H9 (cell line): ENCODE data around the gene PDLIM3. TPM values are rescaled to one million over a fixed set of nuclear protein-coding genes. Genes with fewer than 3 reads are reported as not detected.

Experiments
- DNase-seq: peaks from one replicate; pipeline ENCODE4 v3.0.0-alpha.2; 2017
- H2AFZ ChIP-seq: one replicate; pipeline ENCODE4 v1.6.1; 2013; ENCODE audit warnings: mild to moderate bottlenecking, low read length, control low read depth, moderate library complexity
- H2AK5ac ChIP-seq: 2 replicates; pipeline ENCODE4 v1.6.1; 2013; ENCODE audit warnings: low read length, control low read depth, mixed read lengths; ENCODE audit not compliant: insufficient read length
- H2BK120ac ChIP-seq: one replicate; pipeline ENCODE4 v1.6.1; 2013; ENCODE audit warnings: low read depth, mild to moderate bottlenecking, low read length, control low read depth, inconsistent platforms; ENCODE audit not compliant: poor library complexity, severe bottlenecking
- H2BK12ac ChIP-seq: 2 replicates; pipeline ENCODE4 v1.6.1; 2013; ENCODE audit warnings: low read length, control low read depth, mixed read lengths, low read depth; ENCODE audit not compliant: insufficient read length
- H2BK15ac ChIP-seq: 2 replicates; pipeline ENCODE4 v1.6.1; 2013; ENCODE audit warnings: low read depth, low read length, control low read depth
- H2BK20ac ChIP-seq: one replicate; pipeline ENCODE4 v1.6.1; 2013; ENCODE audit warnings: low read depth, mild to moderate bottlenecking, low read length, control low read depth, inconsistent platforms; ENCODE audit not compliant: poor library complexity, severe bottlenecking
- H2BK5ac ChIP-seq: 2 replicates; pipeline ENCODE4 v1.6.1; 2013; ENCODE audit warnings: low read length, control low read depth, mixed read lengths; ENCODE audit not compliant: insufficient read length
- H3K14ac ChIP-seq: 2 replicates; pipeline ENCODE4 v1.6.1; 2013; ENCODE audit warnings: low read length, control low read depth; ENCODE audit not compliant: insufficient read depth
- H3K18ac ChIP-seq: 2 replicates; pipeline ENCODE4 v1.6.1; 2013; ENCODE audit warnings: low read depth, mild to moderate bottlenecking, mixed read lengths, low read length, control low read depth; ENCODE audit not compliant: insufficient read length
- H3K23ac ChIP-seq: 2 replicates; pipeline ENCODE4 v1.6.1; 2013; ENCODE audit warnings: low read length, control low read depth, mixed read lengths, low read depth; ENCODE audit not compliant: insufficient read length
- H3K23me2 ChIP-seq: 2 replicates; pipeline ENCODE4 v1.6.1; 2013; ENCODE audit warnings: low read depth, mild to moderate bottlenecking, mixed read lengths, low read length, control low read depth; ENCODE audit not compliant: insufficient read length, poor library complexity, severe bottlenecking
- H3K27ac ChIP-seq: 2 replicates; pipeline ENCODE4 v1.5.1; 2013; ENCODE audit warnings: low read length, control low read depth, mixed read lengths, low read depth; ENCODE audit not compliant: insufficient read length
- H3K27me3 ChIP-seq: 2 replicates; pipeline ENCODE4 v1.6.1; 2013; ENCODE audit warnings: low read length, control low read depth, inconsistent platforms; ENCODE audit not compliant: insufficient read depth
- H3K4ac ChIP-seq: 2 replicates; pipeline ENCODE4 v1.6.1; 2013; ENCODE audit warnings: low read depth, mild to moderate bottlenecking, control low read depth, inconsistent platforms, low read length, moderate library complexity
- H3K4me1 ChIP-seq: 2 replicates; pipeline ENCODE4 v1.6.1; 2013; ENCODE audit warnings: low read length, control low read depth, inconsistent platforms; ENCODE audit not compliant: insufficient read depth
- H3K4me2 ChIP-seq: 2 replicates; pipeline ENCODE4 v1.6.1; 2013; ENCODE audit warnings: low read length, control low read depth, mixed read lengths; ENCODE audit not compliant: insufficient read length, insufficient read depth
- H3K56ac ChIP-seq: 2 replicates; pipeline ENCODE4 v1.6.1; 2013; ENCODE audit warnings: low read depth, mild to moderate bottlenecking, mixed read lengths, low read length, control low read depth; ENCODE audit not compliant: insufficient read length
- H3K79me1 ChIP-seq: 2 replicates; pipeline ENCODE4 v1.6.1; 2013; ENCODE audit warnings: low read depth, mild to moderate bottlenecking, moderate library complexity, low read length, control low read depth, inconsistent platforms; ENCODE audit not compliant: insufficient read depth, poor library complexity, severe bottlenecking
- H3K79me2 ChIP-seq: 2 replicates; pipeline ENCODE4 v1.6.1; 2013; ENCODE audit warnings: low read length, control low read depth, inconsistent platforms; ENCODE audit not compliant: insufficient read depth
- H3K9ac ChIP-seq: 2 replicates; pipeline ENCODE4 v1.6.1; 2013; ENCODE audit warnings: low read length, control low read depth, mixed read lengths; ENCODE audit not compliant: insufficient read length; ENCODE audit errors: extremely low read depth
- H3K9me3 ChIP-seq: one replicate; pipeline ENCODE4 v1.6.1; 2013; ENCODE audit warnings: low read depth, low read length, inconsistent platforms; ENCODE audit not compliant: control insufficient read depth
- H3T11ph ChIP-seq: one replicate; pipeline ENCODE4 v1.6.1; 2013; ENCODE audit warnings: mild to moderate bottlenecking, low read length, control low read depth, inconsistent platforms
- H4K20me1 ChIP-seq: one replicate; pipeline ENCODE4 v1.6.1; 2013; ENCODE audit not compliant: control insufficient read depth, insufficient read length, insufficient read depth
- H4K5ac ChIP-seq: 2 replicates; pipeline ENCODE4 v1.6.1; 2013; ENCODE audit warnings: low read depth, mild to moderate bottlenecking, mixed read lengths, low read length, control low read depth; ENCODE audit not compliant: insufficient read length
- H4K8ac ChIP-seq: replicated peaks from 2 replicates; pipeline ENCODE4 v1.6.1; 2013; ENCODE audit warnings: low read length, control low read depth, mixed read lengths, low read depth; ENCODE audit not compliant: insufficient read length
- H4K91ac ChIP-seq: 2 replicates; pipeline ENCODE4 v1.6.1; 2013; ENCODE audit warnings: low read depth, mild to moderate bottlenecking, moderate library complexity, mixed read lengths, low read length, control low read depth; ENCODE audit not compliant: insufficient read length
- H3K27ac Mint-ChIP-seq, 3 experiments: 2 replicates in 2 of 3; 3 replicates in 1 of 3; pipeline ENCODE4 v1.8.0; 2020 to 2021; ENCODE audit warnings: mixed read lengths in 3 of 3, mild to moderate bottlenecking in 1 of 3, moderate library complexity in 1 of 3
- H3K27me3 Mint-ChIP-seq: 2 replicates; pipeline ENCODE4 v1.8.0; 2021; ENCODE audit warnings: low read depth, mild to moderate bottlenecking, moderate library complexity, mixed read lengths
- H3K36me3 Mint-ChIP-seq, 3 experiments: 2 replicates in 2 of 3; 3 replicates in 1 of 3; pipeline ENCODE4 v1.8.0; 2020 to 2021; ENCODE audit warnings: low read depth in 3 of 3, mixed read lengths in 3 of 3; ENCODE audit not compliant: insufficient read depth in 1 of 3
- H3K4me1 Mint-ChIP-seq, 2 experiments: 2 replicates each; pipeline ENCODE4 v1.8.0; 2020; ENCODE audit warnings: mixed read lengths in 2 of 2
- H3K4me3 Mint-ChIP-seq, 2 experiments: 2 replicates in 1 of 2; 3 replicates in 1 of 2; pipeline ENCODE4 v1.8.0; 2020 to 2021; ENCODE audit warnings: mild to moderate bottlenecking in 2 of 2, mixed read lengths in 2 of 2, moderate library complexity in 1 of 2
- H3K9me3 Mint-ChIP-seq, 2 experiments: 2 replicates in 1 of 2; 3 replicates in 1 of 2; pipeline ENCODE4 v1.8.0; 2020; ENCODE audit warnings: mild to moderate bottlenecking in 2 of 2, mixed read lengths in 2 of 2, moderate library complexity in 1 of 2
- CTCF ChIP-seq: fragments of 200-600 bp; sonication (generic); conservative IDR thresholded peaks from 3 replicates; pipeline ENCODE4 v1.8.0; 2021; ENCODE audit warnings: antibody characterized with exemption, mild to moderate bottlenecking
- WGBS: extraction: QIAGEN DNeasy Blood & Tissue Kit; methylation state at CpG from one replicate; pipeline ENCODE4 v1.1.7; 2013; ENCODE audit warnings: missing lambda C conversion rate, low lambda C conversion rate, mixed read lengths; ENCODE audit not compliant: insufficient read length; ENCODE audit errors: extremely low coverage; 5-methylcytosine and 5-hydroxymethylcytosine counted together
- total RNA-seq: library from RNA; stranded (reverse); gene quantifications from 2 replicates; pipeline ENCODE4 v1.2.1, GENCODE V29; 2021

PDLIM3 gene
- total RNA-seq, 1 experiment from 2014 or later, result 12.0 TPM

- no peak for TF ChIP-seq CTCF
- no peak overlapping the region for H3K23ac ChIP-seq
- no peak overlapping the region for H4K8ac ChIP-seq
- no peak overlapping the region for H2BK20ac ChIP-seq
- no peak for DNase-seq
- no peaks in the 10 kb centered on the region for H4K20me1 ChIP-seq
- H3K27me3 Mint-ChIP-seq, result no peaks in the 10 kb centered on the region
- no peak overlapping the region for H3K4me2 ChIP-seq
- no peak overlapping the region for H3K27ac ChIP-seq
- peaks cover 0 to 11% (median 0%) of the 10 kb centered on the region in 3 experiments; a peak in 4 of 7 replicates for H3K36me3 Mint-ChIP-seq
- no peak overlapping the region for H2AK5ac ChIP-seq
- no peaks in the 10 kb centered on the region for H3K27me3 ChIP-seq
- H4K91ac ChIP-seq, result no peak overlapping the region
- no peaks in the 10 kb centered on the region for H3K79me2 ChIP-seq
- no peak overlapping the region for H3T11ph ChIP-seq
- H4K5ac ChIP-seq, result no peak overlapping the region
- peaks cover 3% of the 10 kb centered on the region; the same call in 1 of the 2 replicates for H3K4me1 ChIP-seq
- no peak overlapping the region for H2BK15ac ChIP-seq
- no peak overlapping the region for H2BK120ac ChIP-seq
- no peak overlapping the region for H3K27ac Mint-ChIP-seq
- no peak overlapping the region for H2AFZ ChIP-seq
- no peak overlapping the region for H3K56ac ChIP-seq
- no peak overlapping the region for H3K18ac ChIP-seq
- H3K79me1 ChIP-seq, result no peaks in the 10 kb centered on the region
- no peaks in the 10 kb centered on the region for H3K9me3 ChIP-seq
- whole genome bisulfite sequencing, result no CpG with 5 or more reads among the region's 8 CpGs
- peaks cover 8 to 13% of the 10 kb centered on the region in 2 experiments for H3K4me1 Mint-ChIP-seq
- H2BK5ac ChIP-seq, result no peak overlapping the region
- no peak overlapping the region for H2BK12ac ChIP-seq
- no peak overlapping the region for H3K4me3 Mint-ChIP-seq
- no peak overlapping the region for H3K9ac ChIP-seq
- no peak overlapping the region for H3K14ac ChIP-seq
- no peaks in the 10 kb centered on the region for H3K23me2 ChIP-seq
- H3K9me3 Mint-ChIP-seq, result peaks cover 2 to 7% of the 10 kb centered on the region in 2 experiments; a peak in 3 of 5 replicates
- H3K4ac ChIP-seq, result no peak overlapping the region
These were observed 41.9 kb upstream of the PDLIM3 start for GRCh38 chr4:185576962-185577950.
